HG03039 (cell line): ENCODE results near the gene TCEAL7.
"Not testable (repeated sequence)": the region's sequence is repeated elsewhere in the genome, so short reads cannot be mapped to it uniquely, and the experiment has no call there.

Experiments used
- ATAC-seq: cut with Tn5 transposase; IDR thresholded peaks from one replicate; pipeline ENCODE4 v1.9.1; 2021; ENCODE audit warnings: mild to moderate bottlenecking, moderate library complexity; ENCODE audit not compliant: unreplicated experiment

The TCEAL7 gene

GRCh38 chrX:103329991-103330390 is at the start of gene TCEAL7:
Gene TCEAL7, plus strand, starts transcription at chrX:103330239. Its CDS starts 1,165 bp downstream, at chrX:103331404.
- no peak for ATAC-seq

- ATAC-seq, result no peak
Observed at GRCh38 chrX:103293118-103293517, 36.9 kb upstream of the TCEAL7 start.

- no peak for ATAC-seq
Observed at GRCh38 chrX:103304705-103305104, 25.3 kb upstream of the TCEAL7 start.

- ATAC-seq, result not testable (repeated sequence)
Observed at GRCh38 chrX:103305666-103306065, 24.4 kb upstream of the TCEAL7 start.

GRCh38 chrX:103309860-103310554 is 20.0 kb upstream of the TCEAL7 start:
- no peak for ATAC-seq

- ATAC-seq, result peak; percentile 99
Observed at GRCh38 chrX:103310555-103311398, 19.3 kb upstream of the TCEAL7 start, which contains the start of gene BEX2. Gene BEX2, minus strand, starts transcription at chrX:103310990. Its CDS starts 1,014 bp downstream, at chrX:103309976.

- ATAC-seq, result no peak
Observed at GRCh38 chrX:103311399-103311780, 18.6 kb upstream of the TCEAL7 start.

- no peak for ATAC-seq
Observed at GRCh38 chrX:103330681-103331288, 746 bp downstream of the TCEAL7 start.

GRCh38 chrX:103338663-103339062 is 8.6 kb downstream of the TCEAL7 start:
- ATAC-seq, result no peak

- no peak for ATAC-seq
Observed at GRCh38 chrX:103343105-103343504, 13.1 kb downstream of the TCEAL7 start.

- no peak for ATAC-seq
Observed at GRCh38 chrX:103344606-103345005, 14.6 kb downstream of the TCEAL7 start.

- no peak for ATAC-seq
Observed at GRCh38 chrX:103347682-103348397, 17.8 kb downstream of the TCEAL7 start.

- no peak for ATAC-seq
Observed at GRCh38 chrX:103356130-103356798, 26.2 kb downstream of the TCEAL7 start, which contains the start of gene TCEAL9. Gene TCEAL9, plus strand, starts transcription at chrX:103356506. Its CDS starts 1,179 bp downstream, at chrX:103357685.

- no peak for ATAC-seq
Observed at GRCh38 chrX:103356858-103357257, 26.8 kb downstream of the TCEAL7 start.

- ATAC-seq, result no peak
Observed at GRCh38 chrX:103357871-103358270, 27.8 kb downstream of the TCEAL7 start.

GRCh38 chrX:103359605-103360004 is 29.6 kb downstream of the TCEAL7 start:
- ATAC-seq, result not testable (repeated sequence)

- ATAC-seq, result no peak
Observed at GRCh38 chrX:103360092-103360491, 30.1 kb downstream of the TCEAL7 start.

GRCh38 chrX:103360916-103361315 is 30.9 kb downstream of the TCEAL7 start:
- no peak for ATAC-seq

GRCh38 chrX:103361798-103362197 is 31.8 kb downstream of the TCEAL7 start:
- ATAC-seq, result no peak

- ATAC-seq, result no peak
Observed at GRCh38 chrX:103362474-103362873, 32.4 kb downstream of the TCEAL7 start.
